ENCODE data around the gene SCN9A.

The SCN9A gene

GRCh38 chr2:166180951-166181812 is 194.6 kb downstream of the SCN9A start:
- peak; percentile 1 to 34 (median 3) for DNase-seq (ENCODE audit: low read depth in 2 of 3, low spot score in 1 of 3)

GRCh38 chr2:166179201-166179600 is 196.5 kb downstream of the SCN9A start:
- no peak for DNase-seq (ENCODE audit: low read depth in 2 of 3, low spot score in 1 of 3)

- no peak for DNase-seq (ENCODE audit: low read depth in 2 of 3, low spot score in 1 of 3)
Measured at GRCh38 chr2:166173263-166173662, 202.5 kb downstream of the SCN9A start.

GRCh38 chr2:166171216-166171615 is 204.5 kb downstream of the SCN9A start:
- DNase-seq (ENCODE audit: low read depth in 2 of 3, low spot score in 1 of 3) = no peak

- no peak for DNase-seq (ENCODE audit: low read depth in 2 of 3, low spot score in 1 of 3)
Measured at GRCh38 chr2:166170356-166170755, 205.4 kb downstream of the SCN9A start.

GRCh38 chr2:166167449-166167848 is 208.3 kb downstream of the SCN9A start:
- no peak for DNase-seq (ENCODE audit: low read depth in 2 of 3, low spot score in 1 of 3)

GRCh38 chr2:166163775-166164174 is 212.0 kb downstream of the SCN9A start:
- no peak for DNase-seq (ENCODE audit: low read depth in 2 of 3, low spot score in 1 of 3)

- DNase-seq (ENCODE audit: low read depth in 2 of 3, low spot score in 1 of 3) = no peak
Measured at GRCh38 chr2:166158546-166158945, 217.2 kb downstream of the SCN9A start.

- DNase-seq (ENCODE audit: low read depth in 2 of 3, low spot score in 1 of 3) = no peak
Measured at GRCh38 chr2:166157578-166157977, 218.2 kb downstream of the SCN9A start.

GRCh38 chr2:166156985-166157490 is 218.7 kb downstream of the SCN9A start:
- DNase-seq (ENCODE audit: low read depth in 2 of 3, low spot score in 1 of 3) = no peak

- DNase-seq (ENCODE audit: low read depth in 2 of 3, low spot score in 1 of 3) = no peak
Measured at GRCh38 chr2:166155589-166155988, 220.2 kb downstream of the SCN9A start.

GRCh38 chr2:166154685-166155338 is 220.9 kb downstream of the SCN9A start:
- no peak for DNase-seq (ENCODE audit: low read depth in 2 of 3, low spot score in 1 of 3)

- DNase-seq (ENCODE audit: low read depth in 2 of 3, low spot score in 1 of 3) = no peak
Measured at GRCh38 chr2:166152064-166152463, 223.7 kb downstream of the SCN9A start.

- no peak for DNase-seq (ENCODE audit: low read depth in 2 of 3, low spot score in 1 of 3)
Measured at GRCh38 chr2:166148500-166149400, 227.0 kb downstream of the SCN9A start.

- no peak for DNase-seq (ENCODE audit: low read depth in 2 of 3, low spot score in 1 of 3)
Measured at GRCh38 chr2:166147883-166148282, 227.9 kb downstream of the SCN9A start.
